Keratinocyte (primary cell): ENCODE data around the gene SNN.

Experiments
- CTCF ChIP-seq, 3 experiments: IDR thresholded peaks in 1 of 3; conservative IDR thresholded peaks in 1 of 3; optimal IDR thresholded peaks in 1 of 3; 2 replicates in 2 of 3; 3 replicates in 1 of 3; pipeline versions ENCODE3 to v1.5.1; 2011; ENCODE audit warnings: low read length in 3 of 3, mild to moderate bottlenecking in 3 of 3, moderate library complexity in 2 of 3, control low read depth in 1 of 3, inconsistent platforms in 1 of 3; ENCODE audit not compliant: insufficient read depth in 2 of 3; ENCODE audit errors: extremely low read depth in 1 of 3
- EZH2 ChIP-seq: IDR thresholded peaks from one replicate; pipeline ENCODE4 v1.6.1; 2012; ENCODE audit warnings: inconsistent platforms, mild to moderate bottlenecking, low read length, moderate library complexity

GRCh38 chr16:11699234-11699894 lies 31.1 kb downstream of the SNN start:
- TF ChIP-seq CTCF (optimal IDR thresholded peaks at IDR 0.05 in 1 of 3, IDR thresholded peaks at IDR 0.05 in 1 of 3, conservative IDR thresholded peaks at IDR 0.05 in 1 of 3; ENCODE audit: extremely low read depth in 1 of 3, insufficient read depth in 2 of 3, low read length in 3 of 3), result no peak
- TF ChIP-seq EZH2, result no peak
